ENCODE data around the gene CTXN1. TPM values are rescaled to one million over a fixed set of nuclear protein-coding genes. Genes with fewer than 3 reads are reported as not detected.

The CTXN1 gene
- total RNA-seq (under 1 TPM in 1 of 4 donors, not detected in 3; 0.30 TPM), polyA plus RNA-seq (under 1 TPM in 2 of 3 donors, not detected in 1; 0.04 to 0.25 TPM)
- long read RNA-seq, donor 1 = 0 reads
- long read RNA-seq, donor 2 = 0 reads

DNA sequence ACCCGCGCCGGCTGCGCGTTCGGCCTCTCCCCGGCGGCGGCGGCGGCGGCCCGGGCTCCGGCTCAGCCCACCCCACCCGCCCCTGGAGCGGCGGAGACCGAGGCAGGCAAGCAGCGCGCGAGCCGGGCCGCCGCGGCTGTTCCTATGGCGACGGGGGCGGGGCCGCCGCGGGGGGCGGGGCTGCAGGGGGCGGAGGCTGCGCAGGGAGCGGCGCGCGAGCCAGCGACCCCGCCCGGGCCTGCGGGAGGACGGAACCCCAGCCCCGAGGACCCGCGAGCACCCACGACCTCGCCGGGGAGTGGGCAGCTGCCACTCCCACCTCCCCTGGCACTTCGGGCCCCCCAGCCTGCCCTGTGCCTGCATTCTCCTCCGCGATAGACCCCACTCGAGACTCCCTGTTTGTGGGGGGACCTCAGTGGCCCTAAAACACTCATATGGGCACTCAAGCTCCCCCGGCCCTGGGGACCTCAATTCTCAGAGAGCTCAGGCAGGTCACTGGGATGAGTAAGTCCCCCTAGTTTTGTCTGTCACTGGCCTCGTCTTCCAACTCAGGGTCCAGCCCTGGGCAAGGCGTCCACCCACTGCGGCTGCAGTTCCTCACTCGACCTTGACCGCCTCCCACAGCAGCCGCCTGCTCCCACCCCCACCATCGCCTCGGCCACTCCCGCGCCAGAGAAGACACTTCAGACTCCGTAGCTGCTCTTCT lies at the start of gene CTXN1:
Gene CTXN1, minus strand, starts transcription at position 115 of the 706 bp plus-strand sequence. CDS start 597 bp downstream, outside the sequence.
- H3K36me3 ChIP-seq (ENCODE audit: insufficient read depth in 1 of 2, low read depth in 1 of 2) = peaks cover 3 to 35% of the 10 kb centered on the region in 2 donors
- intact Hi-C loops (cut with DNase I) = no loop called here
- H3K4me1 ChIP-seq = peaks cover 29% of the 10 kb centered on the region
- no peak within 1 kb of the TSS for H3K27ac ChIP-seq
- DNase-seq (peak; percentile 71 to 82), ATAC-seq (peak; percentile 29 to 62 (median 58))
- no peaks in the 10 kb centered on the region for H3K9me3 ChIP-seq
- no peaks in the 10 kb centered on the region for H3K27me3 ChIP-seq (ENCODE audit: insufficient read depth in 3 of 3, low read length in 2 of 3)
- WGBS, 3 donors = 7 to 42% (median 14%) methylated on average over 13 to 65 of the region's 65 CpGs
- peak within 1 kb of the TSS; percentile 57 for H3K4me3 ChIP-seq
- TF ChIP-seq, protein P1, sequence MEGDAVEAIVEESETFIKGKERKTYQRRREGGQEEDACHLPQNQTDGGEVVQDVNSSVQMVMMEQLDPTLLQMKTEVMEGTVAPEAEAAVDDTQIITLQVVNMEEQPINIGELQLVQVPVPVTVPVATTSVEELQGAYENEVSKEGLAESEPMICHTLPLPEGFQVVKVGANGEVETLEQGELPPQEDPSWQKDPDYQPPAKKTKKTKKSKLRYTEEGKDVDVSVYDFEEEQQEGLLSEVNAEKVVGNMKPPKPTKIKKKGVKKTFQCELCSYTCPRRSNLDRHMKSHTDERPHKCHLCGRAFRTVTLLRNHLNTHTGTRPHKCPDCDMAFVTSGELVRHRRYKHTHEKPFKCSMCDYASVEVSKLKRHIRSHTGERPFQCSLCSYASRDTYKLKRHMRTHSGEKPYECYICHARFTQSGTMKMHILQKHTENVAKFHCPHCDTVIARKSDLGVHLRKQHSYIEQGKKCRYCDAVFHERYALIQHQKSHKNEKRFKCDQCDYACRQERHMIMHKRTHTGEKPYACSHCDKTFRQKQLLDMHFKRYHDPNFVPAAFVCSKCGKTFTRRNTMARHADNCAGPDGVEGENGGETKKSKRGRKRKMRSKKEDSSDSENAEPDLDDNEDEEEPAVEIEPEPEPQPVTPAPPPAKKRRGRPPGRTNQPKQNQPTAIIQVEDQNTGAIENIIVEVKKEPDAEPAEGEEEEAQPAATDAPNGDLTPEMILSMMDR (IDR thresholded peaks at IDR 0.05) = no peak

DNA sequence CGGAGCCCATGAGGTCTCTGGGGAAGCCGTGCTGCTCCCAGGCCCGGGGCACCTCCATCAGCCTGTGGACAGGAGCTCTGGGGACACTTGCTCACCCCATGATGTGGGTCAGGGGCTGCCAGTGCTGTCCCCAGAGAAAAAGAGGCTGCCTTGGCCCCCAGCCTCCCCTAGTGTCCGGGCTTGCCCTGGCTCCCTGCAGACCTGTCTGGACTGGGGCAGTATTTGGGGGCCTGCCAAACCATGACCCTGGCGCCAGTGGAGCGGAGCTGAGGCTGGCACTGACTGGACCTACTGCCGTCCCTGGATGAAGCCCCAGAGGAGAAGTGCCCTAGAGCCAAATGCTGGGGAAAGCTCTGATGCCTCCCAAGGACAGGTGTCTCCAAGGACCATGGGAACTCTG lies 49.1 kb upstream of the CTXN1 start:
- TF ChIP-seq, protein P1 (IDR thresholded peaks at IDR 0.05) = no peak
- H3K4me1 ChIP-seq = peaks cover 22% of the 10 kb centered on the region
- H3K27ac ChIP-seq = no peak overlapping the region
- no peaks in the 10 kb centered on the region for H3K27me3 ChIP-seq (ENCODE audit: insufficient read depth in 3 of 3, low read length in 2 of 3)
- intact Hi-C loops (cut with DNase I) = loop anchor here in 1 of 2 donors (2.0 kb wide), 1 partner anchor 30 kb away; the partner anchor contains the start of gene ELAVL1
- H3K9me3 ChIP-seq = no peaks in the 10 kb centered on the region
- no peak overlapping the region for H3K4me3 ChIP-seq
- DNase-seq = peak; percentile 43 to 70
- 34 to 51% (median 37%) methylated on average over 7 of the region's 7 CpGs for WGBS, 3 donors
- H3K36me3 ChIP-seq (ENCODE audit: insufficient read depth in 1 of 2, low read depth in 1 of 2) = peaks cover 2 to 53% of the 10 kb centered on the region in 2 donors
- ATAC-seq = peak; percentile 51 to 70 (median 56)

DNA sequence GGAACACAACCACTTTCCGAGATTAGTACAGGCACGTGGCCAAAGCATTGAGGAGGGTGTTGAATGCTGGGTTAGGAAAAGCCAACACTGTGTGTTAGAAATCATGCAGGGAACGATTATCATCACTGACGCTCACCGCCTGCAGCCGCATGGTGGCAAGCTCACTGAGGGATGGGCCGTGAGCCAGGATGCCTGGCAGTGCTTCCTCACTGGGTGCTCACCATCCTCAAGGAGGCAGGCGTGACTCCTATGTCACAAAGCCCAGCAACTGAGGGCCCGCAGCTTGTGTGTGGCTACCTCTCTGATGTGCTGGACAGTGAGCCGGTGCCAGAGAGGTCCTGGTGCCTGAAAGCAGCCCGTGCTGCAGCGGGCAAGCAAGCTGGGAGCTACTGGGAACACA lies 47.9 kb upstream of the CTXN1 start:
- peak; percentile 66 to 88 for DNase-seq
- ATAC-seq = peak; percentile 76 to 89 (median 82)
- Histone ChIP-seq H3K27ac (no peak overlapping the region), H3K36me3 (ENCODE audit: insufficient read depth in 1 of 2, low read depth in 1 of 2) (peaks cover 0 to 54% of the 10 kb centered on the region in 2 donors), H3K27me3 (ENCODE audit: insufficient read depth in 3 of 3, low read length in 2 of 3) (no peaks in the 10 kb centered on the region), H3K9me3 (no peaks in the 10 kb centered on the region), H3K4me3 (no peak overlapping the region), H3K4me1 (peaks cover 22% of the 10 kb centered on the region)
- intact Hi-C loops (cut with DNase I) = loop anchor here in 1 of 2 donors (2.0 kb wide), 1 partner anchor 31 kb away; the partner anchor contains the start of gene ELAVL1
- TF ChIP-seq, protein P1 (IDR thresholded peaks at IDR 0.05) = no peak
- WGBS, 3 donors = 45 to 68% (median 49%) methylated on average over 12 of the region's 12 CpGs

DNA sequence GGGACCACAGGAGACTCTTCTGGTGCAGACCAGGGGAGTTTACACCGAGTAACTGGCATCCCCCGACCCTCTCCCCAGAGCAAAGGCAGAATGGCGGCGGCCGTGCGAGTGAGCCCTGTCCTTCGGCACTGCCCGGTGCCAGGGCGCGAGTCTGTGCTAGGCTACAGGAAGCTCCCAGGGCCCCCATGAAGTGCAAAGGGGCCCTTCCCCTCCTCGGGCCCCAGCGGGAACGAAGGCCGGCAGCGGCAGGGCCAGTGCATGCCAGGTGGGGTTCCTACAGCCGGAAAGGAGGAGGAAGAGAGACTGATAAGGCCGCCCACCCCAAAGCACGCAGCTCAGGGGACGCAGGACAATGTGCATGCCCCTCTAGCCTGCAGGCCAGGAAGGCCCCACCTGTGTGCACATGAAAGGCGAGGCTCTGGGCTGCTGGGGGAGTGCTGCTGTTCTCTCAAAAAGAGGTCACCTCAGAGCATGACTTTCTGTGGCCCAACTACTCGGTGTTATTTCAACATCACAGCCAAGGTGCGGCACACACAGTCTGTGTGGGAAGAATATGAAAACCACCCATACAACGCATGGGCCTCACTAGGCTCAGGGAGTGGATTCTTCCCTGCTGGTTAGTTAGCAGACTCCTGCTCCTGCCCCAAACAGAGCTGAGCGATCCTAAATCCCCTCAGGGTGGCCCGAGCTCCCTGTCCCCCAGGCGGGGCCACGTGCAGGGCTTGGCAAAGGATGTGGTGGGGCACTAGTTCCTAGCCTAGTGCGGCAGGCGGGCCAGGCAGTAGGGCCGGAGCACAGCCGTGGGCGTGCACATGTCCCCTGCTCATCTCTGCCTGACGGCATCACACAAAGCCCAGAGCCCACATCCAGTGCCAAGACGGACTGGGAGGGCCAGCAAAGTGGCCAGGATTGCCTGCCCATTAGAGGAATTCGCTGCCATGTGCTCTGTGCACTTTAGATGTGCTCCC lies 45.9 kb upstream of the CTXN1 start:
- DNase-seq (no peak), ATAC-seq (no peak)
- Histone ChIP-seq H3K27me3 (ENCODE audit: insufficient read depth in 3 of 3, low read length in 2 of 3) (no peaks in the 10 kb centered on the region), H3K9me3 (no peaks in the 10 kb centered on the region), H3K27ac (no peak overlapping the region), H3K4me1 (peaks cover 16% of the 10 kb centered on the region), H3K4me3 (no peak overlapping the region), H3K36me3 (ENCODE audit: insufficient read depth in 1 of 2, low read depth in 1 of 2) (peaks cover 6 to 61% of the 10 kb centered on the region in 2 donors)
- 77 to 88% (median 81%) methylated on average over 34 to 35 of the region's 35 CpGs for WGBS, 3 donors
- intact Hi-C loops (cut with DNase I) = loop anchor here in 1 of 2 donors (2.0 kb wide), 1 partner anchor 31 kb away; no protein-coding TSS in a partner anchor
- TF ChIP-seq, protein P1 (IDR thresholded peaks at IDR 0.05) = no peak

Data from psoas muscle (tissue), 8 donors.